Neural cell (in vitro differentiated cells): Measurements from ENCODE around the gene GALNT12. TPM values are rescaled to one million over a fixed set of nuclear protein-coding genes. Genes with fewer than 3 reads are reported as not detected.

Experiments
- H2AFZ ChIP-seq: fragments of 200-600, 300-800 bp; sonication (generic), shearing (Covaris generic); 2 replicates; pipeline ENCODE4 v1.6.0; 2014; ENCODE audit warnings: low read depth, mild to moderate bottlenecking, antibody characterized with exemption, low read length, moderate library complexity
- H3F3A ChIP-seq: fragments of 200-600 bp; shearing (Covaris generic); 2 replicates; pipeline ENCODE4 v1.6.1; 2016; ENCODE audit warnings: mild to moderate bottlenecking, moderate library complexity, mixed read lengths, antibody characterized with exemption, low read length; ENCODE audit not compliant: insufficient read depth, poor library complexity, severe bottlenecking
- H3K27ac ChIP-seq: fragments of 200-600, 300-800 bp; sonication (generic), shearing (Covaris generic); 2 replicates; pipeline ENCODE4 v1.5.1; 2014; ENCODE audit warnings: mild to moderate bottlenecking, low read length, moderate library complexity
- H3K27me3 ChIP-seq: fragments of 300-800, 200-600 bp; sonication (generic), shearing (Covaris generic); 2 replicates; pipeline ENCODE4 v1.6.0; 2014; ENCODE audit warnings: mild to moderate bottlenecking, low read depth, low read length, moderate library complexity; ENCODE audit not compliant: insufficient read depth
- H3K36me3 ChIP-seq: fragments of 300-800, 200-600 bp; sonication (generic), shearing (Covaris generic); 2 replicates; pipeline ENCODE4 v1.5.1; 2014; ENCODE audit warnings: mild to moderate bottlenecking, antibody characterized with exemption, low read length, moderate library complexity; ENCODE audit not compliant: insufficient read depth
- H3K4me2 ChIP-seq: fragments of 300-800, 200-600 bp; sonication (generic), shearing (Covaris generic); 2 replicates; pipeline ENCODE4 v1.6.0; 2014; ENCODE audit warnings: mild to moderate bottlenecking, low read length
- H3K4me3 ChIP-seq: fragments of 300-800, 200-600 bp; sonication (generic), shearing (Covaris generic); 2 replicates; pipeline ENCODE4 v1.5.1; 2014; ENCODE audit warnings: mild to moderate bottlenecking, low read length, moderate library complexity
- H3K79me2 ChIP-seq: fragments of 200-600 bp; shearing (Covaris generic); replicated peaks from 2 replicates; pipeline ENCODE4 v1.6.0; 2014; ENCODE audit warnings: mild to moderate bottlenecking, low read length, moderate library complexity; ENCODE audit not compliant: insufficient read depth
- H3K9ac ChIP-seq: fragments of 300-800, 200-600 bp; sonication (generic), shearing (Covaris generic); 2 replicates; pipeline ENCODE4 v1.6.1; 2016; ENCODE audit warnings: mild to moderate bottlenecking, low read length, mixed read lengths
- H3K9me2 ChIP-seq: fragments of 200-600 bp; shearing (Covaris generic); 2 replicates; pipeline ENCODE4 v1.6.1; 2016; ENCODE audit warnings: mild to moderate bottlenecking, low read length, mixed read lengths; ENCODE audit not compliant: insufficient read depth
- H3K9me3 ChIP-seq: fragments of 200-600, 300-800 bp; sonication (generic), shearing (Covaris generic); 2 replicates; pipeline ENCODE4 v1.6.1; 2016; ENCODE audit warnings: mild to moderate bottlenecking, mixed run types, low read length, moderate library complexity, mixed read lengths
- H4K20me1 ChIP-seq: fragments of 200-600 bp; shearing (Covaris generic); 2 replicates; pipeline ENCODE4 v1.6.1; 2016; ENCODE audit warnings: mild to moderate bottlenecking, mixed run types; ENCODE audit not compliant: insufficient read depth
- EP300 ChIP-seq: fragments of 450-650 bp; conservative IDR thresholded peaks from 2 replicates; pipeline ENCODE4 v1.6.1; 2014; ENCODE audit warnings: antibody characterized with exemption, mild to moderate bottlenecking, moderate library complexity; ENCODE audit not compliant: poor library complexity, severe bottlenecking
- EZH2 ChIP-seq: fragments of 200-600, 300-800 bp; shearing (Covaris generic), sonication (generic); IDR thresholded peaks from 2 replicates; pipeline ENCODE4 v1.6.1; 2014; ENCODE audit warnings: antibody characterized with exemption, low read length, borderline replicate concordance, mild to moderate bottlenecking; ENCODE audit not compliant: insufficient read depth, poor library complexity, severe bottlenecking
- MXI1 ChIP-seq: fragments of 450-650 bp; conservative IDR thresholded peaks from 2 replicates; pipeline ENCODE4 v1.6.1; 2014; ENCODE audit warnings: antibody characterized with exemption, mild to moderate bottlenecking; ENCODE audit not compliant: poor library complexity, severe bottlenecking
- POLR2AphosphoS5 ChIP-seq: IDR thresholded peaks from 2 replicates; pipeline ENCODE4 v1.6.1; 2012
- RAD21 ChIP-seq: fragments of 450-650 bp; conservative IDR thresholded peaks from 2 replicates; pipeline ENCODE4 v1.6.1; 2014; ENCODE audit warnings: antibody characterized with exemption, mild to moderate bottlenecking, moderate library complexity
- SMC3 ChIP-seq: fragments of 450-650 bp; conservative IDR thresholded peaks from 2 replicates; pipeline ENCODE4 v1.6.1; 2014; ENCODE audit warnings: antibody characterized with exemption, mild to moderate bottlenecking, moderate library complexity; ENCODE audit not compliant: poor library complexity
- TAF1 ChIP-seq: IDR thresholded peaks from 2 replicates; pipeline ENCODE4 v1.6.1; 2012; ENCODE audit warnings: low read depth
- polyA plus RNA-seq: library from polyadenylated mRNA; depleted of rRNA; stranded (reverse); fragments of >200 nt; gene quantifications from 2 replicates; pipeline ENCODE4 v1.2.3, GENCODE V29; 2014
- TF ChIP-seq, protein P1 (sequence below): fragments of 450-650 bp; IDR thresholded peaks from 2 replicates; pipeline ENCODE4 v1.5.1; 2014; ENCODE audit warnings: antibody characterized with exemption, mild to moderate bottlenecking, moderate library complexity; ENCODE audit not compliant: poor library complexity, severe bottlenecking
- TF ChIP-seq, protein P2 (sequence below): IDR thresholded peaks from 2 replicates; pipeline ENCODE4 v1.6.1; 2012; ENCODE audit warnings: borderline replicate concordance

GALNT12 gene
- polyA plus RNA-seq, 1 donor from 2014 or later = 8.4 TPM

DNA sequence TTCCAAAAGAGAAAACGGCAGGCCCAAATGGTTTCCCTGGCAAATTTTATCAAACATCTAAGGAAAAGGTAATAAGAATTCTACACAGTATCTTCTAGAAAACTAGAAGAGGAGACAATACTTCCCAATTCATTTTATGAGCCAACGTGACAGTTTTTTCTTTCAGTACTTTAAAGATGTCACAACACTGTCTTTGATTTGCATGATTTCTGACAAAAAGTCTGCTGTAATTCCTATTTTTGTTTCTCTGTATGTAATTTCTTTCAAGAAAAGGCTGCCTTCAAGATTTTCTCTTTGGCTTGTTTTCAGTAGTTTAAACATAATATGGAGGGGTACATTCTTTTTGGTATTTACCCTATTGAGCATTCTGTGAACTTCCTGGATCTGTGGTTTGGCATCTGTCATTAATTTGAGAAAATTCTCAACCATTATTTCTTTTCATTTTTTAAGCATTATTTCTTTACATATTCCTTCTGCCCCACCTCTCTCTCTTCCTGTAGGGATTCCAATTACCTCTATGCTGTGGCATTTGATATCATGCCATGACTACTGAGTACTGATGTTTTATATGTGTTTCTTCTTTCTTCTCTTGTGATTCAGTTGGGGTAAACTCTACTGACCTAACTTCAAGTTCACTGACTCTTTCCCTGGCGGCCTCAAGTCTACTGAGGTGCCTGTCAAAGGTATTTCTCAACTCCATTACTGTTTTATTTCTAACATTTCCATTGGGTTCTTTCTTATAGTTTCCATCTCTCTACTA lies 43.3 kb upstream of the GALNT12 start:
- no peaks in the 10 kb centered on the region for H4K20me1 ChIP-seq
- H3K9me3 ChIP-seq = no peaks in the 10 kb centered on the region
- no peaks in the 10 kb centered on the region for H3K9me2 ChIP-seq
- peak; percentile 39 for TF ChIP-seq EP300
- TF ChIP-seq SMC3 = no peak
- TF ChIP-seq MXI1 = no peak
- H3K36me3 ChIP-seq = no peaks in the 10 kb centered on the region
- H3K79me2 ChIP-seq = no peaks in the 10 kb centered on the region
- H3K27me3 ChIP-seq = no peaks in the 10 kb centered on the region
- H3F3A ChIP-seq = no peaks in the 10 kb centered on the region
- no peak overlapping the region for H3K9ac ChIP-seq
- H3K4me2 ChIP-seq = no peak overlapping the region
- no peak overlapping the region for H2AFZ ChIP-seq
- H3K27ac ChIP-seq = no peak overlapping the region
- H3K4me3 ChIP-seq = no peak overlapping the region

DNA sequence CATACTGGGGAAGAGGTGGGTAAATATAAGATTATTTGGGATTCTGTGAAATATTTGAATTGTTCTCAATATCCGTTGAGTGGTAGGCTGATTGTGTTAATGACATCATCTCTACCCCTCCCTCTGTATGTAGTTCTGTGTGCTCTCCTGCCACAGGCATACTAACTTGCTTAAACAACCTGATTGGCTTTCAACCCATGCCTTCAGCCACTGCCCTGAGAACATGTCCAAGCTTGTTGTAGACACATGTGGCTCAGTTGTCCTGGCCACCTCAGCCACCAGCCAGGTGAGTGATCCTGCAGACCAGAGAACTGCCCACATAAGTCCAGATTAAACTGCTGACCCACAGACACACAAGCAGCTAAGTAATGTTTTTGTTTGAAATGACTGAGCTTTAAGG lies 42.2 kb upstream of the GALNT12 start:
- Histone ChIP-seq H3K9me3 (no peaks in the 10 kb centered on the region), H4K20me1 (no peaks in the 10 kb centered on the region), H3K36me3 (no peaks in the 10 kb centered on the region), H3K4me3 (no peak overlapping the region), H3F3A (no peaks in the 10 kb centered on the region), H3K27me3 (no peaks in the 10 kb centered on the region), H3K79me2 (no peaks in the 10 kb centered on the region), H3K9ac (no peak overlapping the region), H3K4me2 (no peak overlapping the region), H3K27ac (no peak overlapping the region), H2AFZ (no peak overlapping the region), H3K9me2 (no peaks in the 10 kb centered on the region)
- no peak for TF ChIP-seq EZH2
- TF ChIP-seq, protein P1, sequence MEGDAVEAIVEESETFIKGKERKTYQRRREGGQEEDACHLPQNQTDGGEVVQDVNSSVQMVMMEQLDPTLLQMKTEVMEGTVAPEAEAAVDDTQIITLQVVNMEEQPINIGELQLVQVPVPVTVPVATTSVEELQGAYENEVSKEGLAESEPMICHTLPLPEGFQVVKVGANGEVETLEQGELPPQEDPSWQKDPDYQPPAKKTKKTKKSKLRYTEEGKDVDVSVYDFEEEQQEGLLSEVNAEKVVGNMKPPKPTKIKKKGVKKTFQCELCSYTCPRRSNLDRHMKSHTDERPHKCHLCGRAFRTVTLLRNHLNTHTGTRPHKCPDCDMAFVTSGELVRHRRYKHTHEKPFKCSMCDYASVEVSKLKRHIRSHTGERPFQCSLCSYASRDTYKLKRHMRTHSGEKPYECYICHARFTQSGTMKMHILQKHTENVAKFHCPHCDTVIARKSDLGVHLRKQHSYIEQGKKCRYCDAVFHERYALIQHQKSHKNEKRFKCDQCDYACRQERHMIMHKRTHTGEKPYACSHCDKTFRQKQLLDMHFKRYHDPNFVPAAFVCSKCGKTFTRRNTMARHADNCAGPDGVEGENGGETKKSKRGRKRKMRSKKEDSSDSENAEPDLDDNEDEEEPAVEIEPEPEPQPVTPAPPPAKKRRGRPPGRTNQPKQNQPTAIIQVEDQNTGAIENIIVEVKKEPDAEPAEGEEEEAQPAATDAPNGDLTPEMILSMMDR = no peak
- no peak for TF ChIP-seq MXI1
- TF ChIP-seq SMC3 = no peak
- TF ChIP-seq, protein P2, sequence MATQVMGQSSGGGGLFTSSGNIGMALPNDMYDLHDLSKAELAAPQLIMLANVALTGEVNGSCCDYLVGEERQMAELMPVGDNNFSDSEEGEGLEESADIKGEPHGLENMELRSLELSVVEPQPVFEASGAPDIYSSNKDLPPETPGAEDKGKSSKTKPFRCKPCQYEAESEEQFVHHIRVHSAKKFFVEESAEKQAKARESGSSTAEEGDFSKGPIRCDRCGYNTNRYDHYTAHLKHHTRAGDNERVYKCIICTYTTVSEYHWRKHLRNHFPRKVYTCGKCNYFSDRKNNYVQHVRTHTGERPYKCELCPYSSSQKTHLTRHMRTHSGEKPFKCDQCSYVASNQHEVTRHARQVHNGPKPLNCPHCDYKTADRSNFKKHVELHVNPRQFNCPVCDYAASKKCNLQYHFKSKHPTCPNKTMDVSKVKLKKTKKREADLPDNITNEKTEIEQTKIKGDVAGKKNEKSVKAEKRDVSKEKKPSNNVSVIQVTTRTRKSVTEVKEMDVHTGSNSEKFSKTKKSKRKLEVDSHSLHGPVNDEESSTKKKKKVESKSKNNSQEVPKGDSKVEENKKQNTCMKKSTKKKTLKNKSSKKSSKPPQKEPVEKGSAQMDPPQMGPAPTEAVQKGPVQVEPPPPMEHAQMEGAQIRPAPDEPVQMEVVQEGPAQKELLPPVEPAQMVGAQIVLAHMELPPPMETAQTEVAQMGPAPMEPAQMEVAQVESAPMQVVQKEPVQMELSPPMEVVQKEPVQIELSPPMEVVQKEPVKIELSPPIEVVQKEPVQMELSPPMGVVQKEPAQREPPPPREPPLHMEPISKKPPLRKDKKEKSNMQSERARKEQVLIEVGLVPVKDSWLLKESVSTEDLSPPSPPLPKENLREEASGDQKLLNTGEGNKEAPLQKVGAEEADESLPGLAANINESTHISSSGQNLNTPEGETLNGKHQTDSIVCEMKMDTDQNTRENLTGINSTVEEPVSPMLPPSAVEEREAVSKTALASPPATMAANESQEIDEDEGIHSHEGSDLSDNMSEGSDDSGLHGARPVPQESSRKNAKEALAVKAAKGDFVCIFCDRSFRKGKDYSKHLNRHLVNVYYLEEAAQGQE = no peak
- TF ChIP-seq TAF1 = no peak
- TF ChIP-seq RAD21 = no peak
- no peak for TF ChIP-seq EP300
- TF ChIP-seq POLR2AphosphoS5 = no peak
